ENCODE results near the gene FILIP1L. TPM values are rescaled to one million over a fixed set of nuclear protein-coding genes. Genes with fewer than 3 reads are reported as not detected.

The FILIP1L gene
- total RNA-seq, 2 experiments from 2014 or later, result not detected

DNA sequence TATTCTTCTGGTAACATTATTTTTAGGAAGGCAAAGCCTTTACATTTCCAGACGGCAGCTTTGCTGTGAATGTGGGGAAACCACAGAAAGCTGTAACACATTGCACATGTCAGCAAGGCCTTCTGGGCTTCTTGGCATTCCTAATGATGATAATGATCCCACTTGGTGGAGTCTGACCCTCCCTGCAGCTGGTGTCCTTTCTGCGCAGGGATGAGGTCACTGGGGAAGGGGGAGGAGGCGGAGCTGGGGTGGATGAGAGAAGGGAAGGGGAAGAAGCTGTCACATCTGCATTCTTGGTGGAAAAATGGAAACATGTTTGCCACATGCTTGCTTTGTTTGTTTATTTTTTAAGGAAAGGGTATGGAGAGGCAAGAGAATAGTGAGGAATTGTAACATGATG lies 68.6 kb downstream of the FILIP1L start:
- no peaks in the 10 kb centered on the region for H3K79me2 ChIP-seq (ENCODE audit: insufficient read depth, low read depth, low read length)
- BruUV-seq (replicated peaks), result no TSS peak
- POLR2A ChIA-PET, result interaction anchor here (0.6 to 0.9 kb wide), 2 partner anchors 39 to 323 kb away, joined by 3 to 4 read pairs; no protein-coding TSS in a partner anchor
- H3K4me3 ChIP-seq (ENCODE audit: low read depth, low read length, poor library complexity, severe bottlenecking), result no peak overlapping the region
- no peaks in the 10 kb centered on the region for H3K9me2 ChIP-seq (ENCODE audit: insufficient read depth, low read length)
- no peaks in the 10 kb centered on the region for H3K9me3 ChIP-seq (ENCODE audit: low read length)
- intact Hi-C loops (cut with micrococcal nuclease; ENCODE audit: unreplicated experiment), result no loop called here
- TF ChIP-seq EZH2phosphoT487 (IDR thresholded peaks at IDR 0.05; ENCODE audit: borderline replicate concordance, low read depth, low read length), result no peak
- peaks cover 26% of the 10 kb centered on the region for H3K4me1 ChIP-seq (ENCODE audit: insufficient read depth, low read length, poor library complexity, severe bottlenecking)
- CTCF ChIA-PET (ENCODE audit: unreplicated experiment), result no interaction called here
- no peak overlapping the region for H2AFZ ChIP-seq (ENCODE audit: low read length)
- no peak overlapping the region for H3K4me2 ChIP-seq (ENCODE audit: low read length)
- no peaks in the 10 kb centered on the region for H3K36me3 ChIP-seq (ENCODE audit: insufficient read depth, low read length)
- DNase-seq (ENCODE audit: low spot score), result no peak
- no peak overlapping the region for H3K27ac ChIP-seq (ENCODE audit: low read depth, low read length, poor library complexity, severe bottlenecking)
- H4K20me1 ChIP-seq (ENCODE audit: insufficient read depth, low read length), result peaks cover 42% of the 10 kb centered on the region

DNA sequence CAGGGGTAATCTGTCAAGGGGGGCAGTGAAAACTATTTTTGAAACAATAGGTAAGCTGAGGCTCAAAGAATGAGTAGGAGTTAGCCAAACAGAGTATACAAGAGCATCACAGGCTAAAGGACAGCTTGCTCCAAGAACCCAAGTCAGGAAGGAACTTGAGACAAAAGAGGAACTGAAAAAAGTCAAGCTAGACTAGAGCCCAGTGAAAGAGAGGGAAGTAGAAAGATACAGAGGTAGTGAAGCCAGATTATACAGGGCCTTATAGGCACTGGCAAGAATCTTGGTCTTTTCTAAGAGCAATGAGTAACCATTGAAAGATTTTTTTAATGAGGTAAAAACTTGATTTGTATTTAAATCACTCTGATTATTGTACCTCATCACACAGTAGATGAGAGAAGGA lies 69.9 kb downstream of the FILIP1L start:
- Histone ChIP-seq H3K27ac (ENCODE audit: low read depth, low read length, poor library complexity, severe bottlenecking) (no peak overlapping the region), H3K9me2 (ENCODE audit: insufficient read depth, low read length) (no peaks in the 10 kb centered on the region), H3K4me3 (ENCODE audit: low read depth, low read length, poor library complexity, severe bottlenecking) (no peak overlapping the region), H3K79me2 (ENCODE audit: insufficient read depth, low read depth, low read length) (no peaks in the 10 kb centered on the region), H3K4me2 (ENCODE audit: low read length) (peak overlapping the region; percentile 26; the same call in 1 of the 2 replicates), H4K20me1 (ENCODE audit: insufficient read depth, low read length) (peaks cover 42% of the 10 kb centered on the region), H3K4me1 (ENCODE audit: insufficient read depth, low read length, poor library complexity, severe bottlenecking) (peaks cover 26% of the 10 kb centered on the region), H2AFZ (ENCODE audit: low read length) (no peak overlapping the region), H3K36me3 (ENCODE audit: insufficient read depth, low read length) (no peaks in the 10 kb centered on the region), H3K9me3 (ENCODE audit: low read length) (no peaks in the 10 kb centered on the region)
- POLR2A ChIA-PET, result interaction anchor here (0.6 to 1.5 kb wide), 7 partner anchors 11 to 711 kb away, joined by 3 to 4 read pairs (median 4); no protein-coding TSS in a partner anchor
- peak; percentile 79 for DNase-seq (ENCODE audit: low spot score)
- TF ChIP-seq, protein P1, sequence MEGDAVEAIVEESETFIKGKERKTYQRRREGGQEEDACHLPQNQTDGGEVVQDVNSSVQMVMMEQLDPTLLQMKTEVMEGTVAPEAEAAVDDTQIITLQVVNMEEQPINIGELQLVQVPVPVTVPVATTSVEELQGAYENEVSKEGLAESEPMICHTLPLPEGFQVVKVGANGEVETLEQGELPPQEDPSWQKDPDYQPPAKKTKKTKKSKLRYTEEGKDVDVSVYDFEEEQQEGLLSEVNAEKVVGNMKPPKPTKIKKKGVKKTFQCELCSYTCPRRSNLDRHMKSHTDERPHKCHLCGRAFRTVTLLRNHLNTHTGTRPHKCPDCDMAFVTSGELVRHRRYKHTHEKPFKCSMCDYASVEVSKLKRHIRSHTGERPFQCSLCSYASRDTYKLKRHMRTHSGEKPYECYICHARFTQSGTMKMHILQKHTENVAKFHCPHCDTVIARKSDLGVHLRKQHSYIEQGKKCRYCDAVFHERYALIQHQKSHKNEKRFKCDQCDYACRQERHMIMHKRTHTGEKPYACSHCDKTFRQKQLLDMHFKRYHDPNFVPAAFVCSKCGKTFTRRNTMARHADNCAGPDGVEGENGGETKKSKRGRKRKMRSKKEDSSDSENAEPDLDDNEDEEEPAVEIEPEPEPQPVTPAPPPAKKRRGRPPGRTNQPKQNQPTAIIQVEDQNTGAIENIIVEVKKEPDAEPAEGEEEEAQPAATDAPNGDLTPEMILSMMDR (conservative IDR thresholded peaks at IDR 0.05; ENCODE audit: low read length), result no peak
- TF ChIP-seq EZH2phosphoT487 (IDR thresholded peaks at IDR 0.05; ENCODE audit: borderline replicate concordance, low read depth, low read length), result no peak
- intact Hi-C loops (cut with micrococcal nuclease; ENCODE audit: unreplicated experiment), result no loop called here
- no TSS peak for BruUV-seq (replicated peaks)
- CTCF ChIA-PET (ENCODE audit: unreplicated experiment), result no interaction called here

DNA sequence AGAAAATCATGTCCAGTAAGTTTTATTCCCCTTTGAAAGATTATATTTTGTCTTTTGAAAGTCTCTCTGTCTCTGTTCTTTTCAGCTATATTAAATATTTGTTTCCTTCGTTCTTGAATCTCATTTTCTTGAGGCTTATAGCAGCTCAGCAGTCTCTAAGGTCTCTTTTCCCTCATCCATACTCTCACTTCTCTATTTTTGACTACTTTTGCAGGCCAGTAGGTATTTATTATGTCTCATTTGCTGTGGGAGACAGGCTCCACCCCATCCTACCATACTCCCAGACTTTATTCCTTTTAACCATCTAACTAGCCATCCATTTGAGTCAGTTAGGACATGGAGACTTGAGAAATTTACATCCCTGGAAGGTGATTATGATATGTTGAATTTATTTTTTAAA lies 71.0 kb downstream of the FILIP1L start:
- POLR2A ChIA-PET, result interaction anchor here (0.6 to 1.5 kb wide), 2 partner anchors 14 to 240 kb away, joined by 3 to 4 read pairs; no protein-coding TSS in a partner anchor
- Histone ChIP-seq H4K20me1 (ENCODE audit: insufficient read depth, low read length) (peaks cover 43% of the 10 kb centered on the region), H3K79me2 (ENCODE audit: insufficient read depth, low read depth, low read length) (no peaks in the 10 kb centered on the region), H3K9me3 (ENCODE audit: low read length) (no peaks in the 10 kb centered on the region), H3K27ac (ENCODE audit: low read depth, low read length, poor library complexity, severe bottlenecking) (no peak overlapping the region), H3K4me3 (ENCODE audit: low read depth, low read length, poor library complexity, severe bottlenecking) (no peak overlapping the region), H3K4me2 (ENCODE audit: low read length) (no peak overlapping the region), H3K4me1 (ENCODE audit: insufficient read depth, low read length, poor library complexity, severe bottlenecking) (peaks cover 26% of the 10 kb centered on the region), H3K9me2 (ENCODE audit: insufficient read depth, low read length) (no peaks in the 10 kb centered on the region), H3K36me3 (ENCODE audit: insufficient read depth, low read length) (no peaks in the 10 kb centered on the region), H2AFZ (ENCODE audit: low read length) (no peak overlapping the region)
- intact Hi-C loops (cut with micrococcal nuclease; ENCODE audit: unreplicated experiment), result no loop called here
- BruUV-seq (replicated peaks), result no TSS peak
- TF ChIP-seq EZH2phosphoT487 (IDR thresholded peaks at IDR 0.05; ENCODE audit: borderline replicate concordance, low read depth, low read length), result no peak
- TF ChIP-seq, protein P1 (conservative IDR thresholded peaks at IDR 0.05; ENCODE audit: low read length), result no peak
- no peak for DNase-seq (ENCODE audit: low spot score)
- CTCF ChIA-PET (ENCODE audit: unreplicated experiment), result no interaction called here
